ENCODE data around the gene NFKB2.

The NFKB2 gene

GRCh38 chr10:102435529-102436233 lies 40.2 kb downstream of the NFKB2 start:
- Histone ChIP-seq H3F3A (ENCODE audit: insufficient read depth) (0 out of 2 replicates have a peak, but pooled peaks cover 5% of the 10 kb centered on the region), H3K79me2 (ENCODE audit: insufficient read depth, low read length) (0 out of 2 replicates have a peak, but pooled peaks cover 8% of the 10 kb centered on the region), H4K20me1 (ENCODE audit: low read depth, low read length) (no peaks in the 10 kb centered on the region), H3K9me2 (replicated peaks; ENCODE audit: insufficient read depth, low read length) (no peaks in the 10 kb centered on the region), H3K4me2 (ENCODE audit: low read depth, low read length, poor library complexity, severe bottlenecking) (no peak overlapping the region), H3K9me3 (ENCODE audit: insufficient read depth, low read length) (no peaks in the 10 kb centered on the region), H3K27me3 (ENCODE audit: low read length) (no peaks in the 10 kb centered on the region), H3K4me3 (ENCODE audit: insufficient read depth, low read length, poor library complexity, severe bottlenecking) (no peak overlapping the region), H3K36me3 (ENCODE audit: low read length) (no peaks in the 10 kb centered on the region), H3K9ac (ENCODE audit: low read length) (no peak overlapping the region), H2AFZ (ENCODE audit: low read depth, low read length, severe bottlenecking) (no peak overlapping the region), H3K27ac (ENCODE audit: low read depth, low read length) (no peak overlapping the region)
- TF ChIP-seq, protein P1, sequence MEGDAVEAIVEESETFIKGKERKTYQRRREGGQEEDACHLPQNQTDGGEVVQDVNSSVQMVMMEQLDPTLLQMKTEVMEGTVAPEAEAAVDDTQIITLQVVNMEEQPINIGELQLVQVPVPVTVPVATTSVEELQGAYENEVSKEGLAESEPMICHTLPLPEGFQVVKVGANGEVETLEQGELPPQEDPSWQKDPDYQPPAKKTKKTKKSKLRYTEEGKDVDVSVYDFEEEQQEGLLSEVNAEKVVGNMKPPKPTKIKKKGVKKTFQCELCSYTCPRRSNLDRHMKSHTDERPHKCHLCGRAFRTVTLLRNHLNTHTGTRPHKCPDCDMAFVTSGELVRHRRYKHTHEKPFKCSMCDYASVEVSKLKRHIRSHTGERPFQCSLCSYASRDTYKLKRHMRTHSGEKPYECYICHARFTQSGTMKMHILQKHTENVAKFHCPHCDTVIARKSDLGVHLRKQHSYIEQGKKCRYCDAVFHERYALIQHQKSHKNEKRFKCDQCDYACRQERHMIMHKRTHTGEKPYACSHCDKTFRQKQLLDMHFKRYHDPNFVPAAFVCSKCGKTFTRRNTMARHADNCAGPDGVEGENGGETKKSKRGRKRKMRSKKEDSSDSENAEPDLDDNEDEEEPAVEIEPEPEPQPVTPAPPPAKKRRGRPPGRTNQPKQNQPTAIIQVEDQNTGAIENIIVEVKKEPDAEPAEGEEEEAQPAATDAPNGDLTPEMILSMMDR (IDR thresholded peaks at IDR 0.05; ENCODE audit: insufficient read depth, low read length, poor library complexity, severe bottlenecking) = no peak

GRCh38 chr10:102436312-102436711 lies 40.8 kb downstream of the NFKB2 start:
- no peak overlapping the region for H3K9ac ChIP-seq (ENCODE audit: low read length)
- H3K27ac ChIP-seq (ENCODE audit: low read depth, low read length) = no peak overlapping the region
- no peaks in the 10 kb centered on the region for H3K27me3 ChIP-seq (ENCODE audit: low read length)
- TF ChIP-seq, protein P1 (IDR thresholded peaks at IDR 0.05; ENCODE audit: insufficient read depth, low read length, poor library complexity, severe bottlenecking) = no peak
- H3K9me3 ChIP-seq (ENCODE audit: insufficient read depth, low read length) = no peaks in the 10 kb centered on the region
- H3K9me2 ChIP-seq (replicated peaks; ENCODE audit: insufficient read depth, low read length) = no peaks in the 10 kb centered on the region
- H3K36me3 ChIP-seq (ENCODE audit: low read length) = no peaks in the 10 kb centered on the region
- H3K4me3 ChIP-seq (ENCODE audit: insufficient read depth, low read length, poor library complexity, severe bottlenecking) = no peak overlapping the region
- H3K4me2 ChIP-seq (ENCODE audit: low read depth, low read length, poor library complexity, severe bottlenecking) = no peak overlapping the region
- H2AFZ ChIP-seq (ENCODE audit: low read depth, low read length, severe bottlenecking) = no peak overlapping the region
- 0 out of 2 replicates have a peak, but pooled peaks cover 8% of the 10 kb centered on the region for H3K79me2 ChIP-seq (ENCODE audit: insufficient read depth, low read length)
- 0 out of 2 replicates have a peak, but pooled peaks cover 4% of the 10 kb centered on the region for H3F3A ChIP-seq (ENCODE audit: insufficient read depth)
- no peaks in the 10 kb centered on the region for H4K20me1 ChIP-seq (ENCODE audit: low read depth, low read length)

DNA sequence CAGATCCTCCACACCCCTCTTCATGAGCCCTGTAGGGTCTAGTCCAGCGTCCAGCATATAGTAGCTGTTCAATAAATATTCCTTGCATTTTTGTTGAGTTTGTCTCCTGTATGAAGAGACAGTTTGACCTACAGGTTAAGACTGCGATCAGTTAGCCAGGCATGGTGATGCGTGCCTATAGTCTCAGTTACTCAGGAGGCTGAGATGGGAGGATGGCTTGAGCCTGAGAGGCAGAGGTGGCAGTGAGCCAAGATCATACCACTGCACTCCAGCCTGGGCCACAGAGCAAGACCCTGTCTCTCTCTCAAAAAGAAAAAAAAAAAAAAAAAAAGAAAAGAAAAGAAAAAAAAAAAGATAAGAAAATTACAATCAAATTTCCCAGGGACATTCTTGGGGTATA lies 42.0 kb downstream of the NFKB2 start:
- H3K9ac ChIP-seq (ENCODE audit: low read length) = no peak overlapping the region
- no peak overlapping the region for H3K27ac ChIP-seq (ENCODE audit: low read depth, low read length)

More for the DNA sequence above, 42.0 kb downstream of the NFKB2 start:
- no peaks in the 10 kb centered on the region for H3K9me2 ChIP-seq (replicated peaks; ENCODE audit: insufficient read depth, low read length)
- no peaks in the 10 kb centered on the region for H3K9me3 ChIP-seq (ENCODE audit: insufficient read depth, low read length)
- H3K79me2 ChIP-seq (ENCODE audit: insufficient read depth, low read length) = no peaks in the 10 kb centered on the region
- no peaks in the 10 kb centered on the region for H3F3A ChIP-seq (ENCODE audit: insufficient read depth)
- H3K4me3 ChIP-seq (ENCODE audit: insufficient read depth, low read length, poor library complexity, severe bottlenecking) = no peak overlapping the region
- no peaks in the 10 kb centered on the region for H3K27me3 ChIP-seq (ENCODE audit: low read length)
- no peaks in the 10 kb centered on the region for H4K20me1 ChIP-seq (ENCODE audit: low read depth, low read length)
- no peaks in the 10 kb centered on the region for H3K36me3 ChIP-seq (ENCODE audit: low read length)
- no peak overlapping the region for H3K4me2 ChIP-seq (ENCODE audit: low read depth, low read length, poor library complexity, severe bottlenecking)
- no peak overlapping the region for H2AFZ ChIP-seq (ENCODE audit: low read depth, low read length, severe bottlenecking)
- TF ChIP-seq, protein P1 (IDR thresholded peaks at IDR 0.05; ENCODE audit: insufficient read depth, low read length, poor library complexity, severe bottlenecking) = no peak
- TF ChIP-seq EZH2phosphoT487 (conservative IDR thresholded peaks at IDR 0.05; ENCODE audit: low read length) = no peak
